Fibroblast of lung (primary cell): ENCODE measurements around the gene S1PR1. TPM values are rescaled to one million over a fixed set of nuclear protein-coding genes. Genes with fewer than 3 reads are reported as not detected.
A peak's percentile ranks its signal among the peaks of the same experiment; 100 is the strongest.

ENCODE experiments used
- DNase-seq, 2 donors: peaks; one replicate each; pipeline versions ENCODE4 v3.0.0 to v3.0.0-alpha.2; 2010; ENCODE audit warnings: low read depth in 2 of 2
- H2AFZ ChIP-seq: 2 replicates; pipeline ENCODE4 v1.5.1; 2012; ENCODE audit warnings: low read length, control low read depth, inconsistent platforms
- H3K27ac ChIP-seq: 2 replicates; pipeline ENCODE4 v1.5.1; 2011; ENCODE audit warnings: low read length, control low read depth; ENCODE audit not compliant: insufficient read depth
- H3K27me3 ChIP-seq: 2 replicates; pipeline ENCODE4 v1.5.1; 2011; ENCODE audit warnings: mild to moderate bottlenecking, low read length; ENCODE audit not compliant: control insufficient read depth, insufficient read depth
- H3K36me3 ChIP-seq: 2 replicates; pipeline ENCODE4 v1.5.1; 2011; ENCODE audit warnings: low read length; ENCODE audit not compliant: control insufficient read depth, insufficient read depth
- H3K4me1 ChIP-seq: 2 replicates; pipeline ENCODE4 v1.5.1; 2011; ENCODE audit warnings: low read length; ENCODE audit not compliant: control insufficient read depth, insufficient read depth; ENCODE audit errors: extremely low read depth
- H3K4me2 ChIP-seq: 2 replicates; pipeline ENCODE4 v1.5.1; 2011; ENCODE audit warnings: low read length, control low read depth; ENCODE audit not compliant: insufficient read depth; ENCODE audit errors: extremely low read depth
- H3K4me3 ChIP-seq, 4 experiments: fragments of 200-600 bp in 1 of 4; sonication (generic) in 1 of 4; replicated peaks in 1 of 4; 2 replicates each; pipeline ENCODE4 v1.5.1; 2011 to 2016; ENCODE audit warnings: low read length in 4 of 4, low read depth in 3 of 4, mild to moderate bottlenecking in 3 of 4, control low read depth in 2 of 4, inconsistent platforms in 1 of 4, mixed read lengths in 1 of 4; ENCODE audit not compliant: insufficient read depth in 1 of 4; ENCODE audit errors: control extremely low read depth in 1 of 4
- H3K79me2 ChIP-seq: 2 replicates; pipeline ENCODE4 v1.5.1; 2012; ENCODE audit warnings: mild to moderate bottlenecking, low read length, inconsistent platforms; ENCODE audit not compliant: control insufficient read depth, insufficient read depth
- H3K9ac ChIP-seq: 2 replicates; pipeline ENCODE4 v1.5.1; 2011; ENCODE audit warnings: mild to moderate bottlenecking, low read length, control low read depth; ENCODE audit not compliant: insufficient read depth
- H3K9me3 ChIP-seq: 2 replicates; pipeline ENCODE4 v1.5.1; 2012; ENCODE audit warnings: low read depth, low read length; ENCODE audit not compliant: control insufficient read depth, insufficient read depth
- H4K20me1 ChIP-seq: 2 replicates; pipeline ENCODE4 v1.5.1; 2011; ENCODE audit warnings: low read length; ENCODE audit not compliant: control insufficient read depth, insufficient read depth; ENCODE audit errors: extremely low read depth
- CTCF ChIP-seq, 2 donors: IDR thresholded peaks in 1 of 2; conservative IDR thresholded peaks in 1 of 2; 1 replicate in 1 of 2; 2 replicates in 1 of 2; pipeline ENCODE4 v1.5.1; 2011 to 2012; ENCODE audit warnings: low read length in 2 of 2, control low read depth in 1 of 2, inconsistent platforms in 1 of 2, low read depth in 1 of 2, mild to moderate bottlenecking in 1 of 2
- EZH2 ChIP-seq: IDR thresholded peaks from 2 replicates; pipeline ENCODE4 v1.5.1; 2012; ENCODE audit warnings: low read length, control low read depth, mild to moderate bottlenecking; ENCODE audit errors: missing control alignments
- polyA plus RNA-seq, 2 donors: library from polyadenylated mRNA; depleted of rRNA in 1 of 2; stranded (reverse) in 1 of 2; unstranded in 1 of 2; fragments of >200 nt; gene quantifications; 2 replicates each; pipeline ENCODE4 v1.2.1, GENCODE V29; 2011 to 2012; ENCODE audit warnings: missing spikeins in 1 of 2
- total RNA-seq: library from RNA; depleted of rRNA; stranded (reverse); fragments of >200 nt; gene quantifications from 2 replicates; pipeline ENCODE4 v1.2.1, GENCODE V29; 2014

The S1PR1 gene
- total and polyA plus RNA-seq, 2 donors (not counting 1 experiment from before 2014, with no cell fraction given): 6.2 to 10.4 TPM

DNA sequence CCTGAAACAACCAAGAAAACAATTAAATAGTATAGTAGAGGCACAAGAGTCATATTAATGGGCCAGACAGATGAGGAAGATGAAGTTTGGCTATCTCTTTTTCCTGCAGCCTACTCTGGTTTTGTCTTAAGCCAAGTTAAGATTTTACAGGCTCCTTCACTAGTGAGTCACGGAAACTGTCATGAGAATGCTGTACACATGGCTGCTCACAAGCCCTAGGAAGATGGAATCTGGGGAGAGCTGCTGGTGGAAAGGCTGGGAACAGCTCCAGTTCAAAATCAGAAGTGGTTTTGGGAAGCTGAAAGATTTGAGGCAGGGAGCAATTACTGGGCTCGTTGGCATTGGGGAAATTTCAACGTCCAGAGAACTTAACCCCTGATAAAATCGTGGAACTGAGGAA lies 46.4 kb upstream of the S1PR1 start:
- H3K9ac ChIP-seq: no peak overlapping the region
- no peaks in the 10 kb centered on the region for H3K79me2 ChIP-seq
- no peaks in the 10 kb centered on the region for H4K20me1 ChIP-seq
- TF ChIP-seq EZH2 (no peak), CTCF (conservative IDR thresholded peaks at IDR 0.05 in 1 of 2, IDR thresholded peaks at IDR 0.05 in 1 of 2; ENCODE audit: low read depth in 1 of 2, low read length in 2 of 2) (no peak)
- H3K9me3 ChIP-seq: no peaks in the 10 kb centered on the region
- no peak overlapping the region for H3K4me2 ChIP-seq
- no peak overlapping the region for H2AFZ ChIP-seq
- H3K36me3 ChIP-seq: no peaks in the 10 kb centered on the region
- no peak overlapping the region for H3K27ac ChIP-seq
- no peaks in the 10 kb centered on the region for H3K27me3 ChIP-seq
- no peaks in the 10 kb centered on the region for H3K4me1 ChIP-seq
- DNase-seq: peak in 1 of 2 donors; percentile 60
- H3K4me3 ChIP-seq: no peak overlapping the region

DNA sequence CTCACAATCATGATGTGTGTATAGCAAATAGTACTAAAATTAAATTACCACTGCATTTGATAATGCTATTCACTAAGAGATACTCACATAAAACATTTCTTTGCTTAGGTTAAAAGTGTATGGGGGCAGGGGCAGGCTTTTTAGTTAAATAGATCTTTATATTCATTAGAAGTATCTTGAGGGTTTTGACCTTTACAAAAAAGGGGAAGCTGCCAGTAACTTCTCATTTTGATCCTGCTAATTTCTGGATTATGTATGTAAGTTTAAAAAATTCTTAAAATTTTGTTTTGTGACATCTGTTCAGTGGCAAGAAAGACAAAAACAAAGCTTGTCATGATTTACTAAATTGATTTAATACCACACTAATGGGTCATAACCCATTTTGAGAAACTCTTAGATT lies 45.8 kb upstream of the S1PR1 start:
- Histone ChIP-seq H3K9ac (no peak overlapping the region), H3K4me3 (no peak overlapping the region), H3K36me3 (no peaks in the 10 kb centered on the region), H3K79me2 (no peaks in the 10 kb centered on the region), H3K27me3 (no peaks in the 10 kb centered on the region), H3K4me2 (no peak overlapping the region), H2AFZ (no peak overlapping the region), H3K9me3 (no peaks in the 10 kb centered on the region), H3K27ac (no peak overlapping the region), H4K20me1 (no peaks in the 10 kb centered on the region), H3K4me1 (no peaks in the 10 kb centered on the region)
- TF ChIP-seq CTCF (conservative IDR thresholded peaks at IDR 0.05 in 1 of 2, IDR thresholded peaks at IDR 0.05 in 1 of 2; ENCODE audit: low read depth in 1 of 2, low read length in 2 of 2) (no peak), EZH2 (no peak)
- DNase-seq: no peak

DNA sequence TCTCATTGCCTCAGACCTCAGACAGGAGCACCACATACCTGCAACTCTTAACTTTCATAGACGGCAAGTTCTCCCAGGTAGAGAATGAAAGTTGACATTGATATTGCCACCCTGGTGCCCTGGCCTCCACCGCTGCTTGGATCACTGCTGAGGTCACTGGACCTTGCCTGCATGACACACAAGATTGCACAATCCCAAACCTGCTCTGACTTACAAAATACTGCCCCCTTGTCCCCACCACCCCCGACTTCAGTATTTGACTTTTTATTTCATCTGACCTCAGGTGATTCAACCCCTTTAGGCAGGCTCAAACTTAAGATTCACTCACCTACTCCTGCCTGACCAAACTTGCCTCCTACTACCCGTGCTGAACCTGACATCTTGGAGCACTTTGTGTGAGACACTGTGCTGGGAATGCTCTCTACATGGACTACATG lies 43.1 kb upstream of the S1PR1 start:
- Histone ChIP-seq H3K36me3 (no peaks in the 10 kb centered on the region), H3K27me3 (no peaks in the 10 kb centered on the region), H3K4me2 (no peak overlapping the region), H3K4me1 (no peaks in the 10 kb centered on the region), H3K27ac (no peak overlapping the region), H3K9me3 (no peaks in the 10 kb centered on the region), H3K79me2 (no peaks in the 10 kb centered on the region), H3K4me3 (no peak overlapping the region), H4K20me1 (no peaks in the 10 kb centered on the region), H2AFZ (no peak overlapping the region), H3K9ac (no peak overlapping the region)
- no peak for DNase-seq
- TF ChIP-seq EZH2: no peak
- no peak for TF ChIP-seq CTCF (conservative IDR thresholded peaks at IDR 0.05 in 1 of 2, IDR thresholded peaks at IDR 0.05 in 1 of 2; ENCODE audit: low read depth in 1 of 2, low read length in 2 of 2)
